GM12878 (cell line): ENCODE results near the gene GET3.
A peak's percentile ranks its signal among the peaks of the same experiment; 100 is the strongest.

Experiments used
- FOS ChIP-seq: IDR thresholded peaks from 3 replicates; pipeline ENCODE4 v1.6.1; 2011; ENCODE audit warnings: borderline replicate concordance; ENCODE audit not compliant: insufficient read length; ENCODE audit errors: extremely low read depth
- POLR2A ChIP-seq: IDR thresholded peaks from 2 replicates; pipeline ENCODE4 v1.6.1; 2011; ENCODE audit warnings: low read depth, mild to moderate bottlenecking, low read length
- ZNF207 ChIP-seq: fragments of 450-650 bp; IDR thresholded peaks from 2 replicates; pipeline ENCODE4 v1.6.1; 2014; ENCODE audit warnings: antibody characterized with exemption, mild to moderate bottlenecking, borderline replicate concordance
- ZZZ3 ChIP-seq: IDR thresholded peaks from 2 replicates; pipeline ENCODE4 v1.6.1; 2011; ENCODE audit warnings: low read depth; ENCODE audit not compliant: control insufficient read depth, insufficient read length

DNA sequence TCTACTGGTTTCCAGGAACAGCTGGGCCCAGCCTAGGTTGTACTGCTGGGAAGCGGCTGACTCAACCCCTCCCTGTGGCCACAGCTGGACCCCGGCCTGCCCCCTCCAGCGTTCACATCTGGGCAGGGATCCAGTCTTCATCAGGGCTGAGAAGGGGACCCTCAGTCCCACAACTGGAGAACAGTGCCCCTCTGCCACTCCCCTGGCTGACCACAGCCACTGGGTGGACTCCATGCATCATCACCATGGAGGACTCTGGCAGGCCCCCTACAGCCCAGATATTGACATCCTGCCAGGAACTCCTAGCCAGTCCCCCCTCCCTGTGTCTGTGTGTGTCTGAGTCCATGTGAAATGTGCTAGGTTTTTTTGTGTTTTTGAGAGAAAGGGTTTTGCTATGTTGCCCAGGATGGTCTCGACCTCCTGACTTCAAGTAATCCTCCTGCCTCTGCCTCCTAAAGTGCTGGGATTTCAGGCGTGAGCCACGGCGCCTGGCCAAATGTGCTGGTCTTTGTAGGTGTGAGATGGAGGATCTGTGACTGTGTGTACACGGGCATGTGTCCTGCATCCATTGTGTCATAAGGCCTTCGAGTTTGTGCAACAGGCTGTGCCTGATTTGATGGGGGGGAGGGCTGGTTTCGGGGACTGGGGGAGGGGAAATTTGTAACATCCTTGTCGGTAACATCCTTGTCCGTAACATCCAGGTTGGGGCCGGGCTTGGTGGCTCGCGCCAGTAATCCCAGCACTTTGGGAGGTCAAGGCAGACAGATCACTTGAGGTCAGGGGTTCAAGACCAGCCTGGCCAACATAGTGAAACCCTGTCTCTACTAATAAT, 42.1 kb downstream of the GET3 start:
- TF ChIP-seq FOS (no peak), POLR2A (peak; percentile 58; the same call in 1 of the 2 replicates), ZZZ3 (no peak), ZNF207 (no peak)
